Measurements from ENCODE around the gene PAPSS2. TPM values are rescaled to one million over a fixed set of nuclear protein-coding genes. Genes with fewer than 3 reads are reported as not detected.
A peak's percentile ranks its signal among the peaks of the same experiment; 100 is the strongest.

PAPSS2 gene
- total and polyA plus RNA-seq, 8 donors: 1.3 to 17.3 (median 10.8) TPM

- 82 to 96% (median 90%) methylated on average over 7 of the region's 7 CpGs for WGBS, 5 donors
- TF ChIP-seq POLR2AphosphoS5 (IDR thresholded peaks at IDR 0.05): no peak
- no peak for TF ChIP-seq EP300 (IDR thresholded peaks at IDR 0.05)
- TF ChIP-seq CTCF (IDR thresholded peaks at IDR 0.05): no peak
- TF ChIP-seq POLR2A (IDR thresholded peaks at IDR 0.05): no peak
- no peak overlapping the region for H3K4me3 ChIP-seq
These were observed 37.2 kb upstream of the PAPSS2 start for GRCh38 chr10:87622314-87623004.

GRCh38 chr10:87623191-87623590 is 36.5 kb upstream of the PAPSS2 start:
- Histone ChIP-seq H3K4me1 (peaks cover 0 to 10% (median 6%) of the 10 kb centered on the region in 4 donors), H3K4me3 (no peak overlapping the region), H3K36me3 (no peaks in the 10 kb centered on the region), H3K27ac (no peak overlapping the region), H3K9me3 (no peaks in the 10 kb centered on the region), H3K27me3 (no peaks in the 10 kb centered on the region)
- TF ChIP-seq POLR2AphosphoS5 (IDR thresholded peaks at IDR 0.05): no peak
- no peak for TF ChIP-seq CTCF (IDR thresholded peaks at IDR 0.05)
- 33 to 63% (median 40%) methylated on average over 1 of the region's 1 CpG for whole genome bisulfite sequencing, 5 donors
- intact Hi-C loops (cut with DNase I; ENCODE audit: low total_unique reads): no loop called here
- DNase-seq: no peak

More at GRCh38 chr10:87622314-87623004, 37.2 kb upstream of the PAPSS2 start:
- Histone ChIP-seq H3K9me3 (no peaks in the 10 kb centered on the region), H3K4me1 (peaks cover 0 to 11% (median 6%) of the 10 kb centered on the region in 4 donors), H3K27me3 (no peaks in the 10 kb centered on the region), H3K27ac (no peak overlapping the region), H3K36me3 (no peaks in the 10 kb centered on the region)
- peak in 1 of 2 donors; percentile 13 for DNase-seq
- intact Hi-C loops (cut with DNase I; ENCODE audit: low total_unique reads): no loop called here

GRCh38 chr10:87625661-87626060 is 34.0 kb upstream of the PAPSS2 start:
- no peak for TF ChIP-seq CTCF (IDR thresholded peaks at IDR 0.05)
- TF ChIP-seq POLR2A (IDR thresholded peaks at IDR 0.05): no peak
- no peak for TF ChIP-seq POLR2AphosphoS5 (IDR thresholded peaks at IDR 0.05)
- no peak for TF ChIP-seq EP300 (IDR thresholded peaks at IDR 0.05)
- WGBS, 5 donors: 56 to 88% (median 83%) methylated on average over 1 of the region's 1 CpG

GRCh38 chr10:87626422-87626892 is 33.2 kb upstream of the PAPSS2 start:
- intact Hi-C loops (cut with DNase I; ENCODE audit: low total_unique reads): no loop called here
- H3K36me3 ChIP-seq: no peaks in the 10 kb centered on the region
- no peaks in the 10 kb centered on the region for H3K4me1 ChIP-seq
- DNase-seq: no peak
- WGBS, 5 donors: 91 to 100% (median 95%) methylated on average over 1 of the region's 1 CpG
- no peak overlapping the region for H3K4me3 ChIP-seq
- H3K27ac ChIP-seq: no peak overlapping the region
- H3K27me3 ChIP-seq: no peaks in the 10 kb centered on the region
- no peak for TF ChIP-seq POLR2A (IDR thresholded peaks at IDR 0.05)
- no peaks in the 10 kb centered on the region for H3K9me3 ChIP-seq

More at GRCh38 chr10:87625661-87626060, 34.0 kb upstream of the PAPSS2 start:
- no peaks in the 10 kb centered on the region for H3K36me3 ChIP-seq
- intact Hi-C loops (cut with DNase I; ENCODE audit: low total_unique reads): no loop called here
- H3K27ac ChIP-seq: no peak overlapping the region
- no peak for DNase-seq
- no peaks in the 10 kb centered on the region for H3K27me3 ChIP-seq
- H3K4me1 ChIP-seq: no peaks in the 10 kb centered on the region
- no peak overlapping the region for H3K4me3 ChIP-seq
- H3K9me3 ChIP-seq: no peaks in the 10 kb centered on the region

GRCh38 chr10:87630171-87630570 is 29.5 kb upstream of the PAPSS2 start:
- Histone ChIP-seq H3K9me3 (no peaks in the 10 kb centered on the region), H3K27ac (no peak overlapping the region), H3K4me3 (no peak overlapping the region), H3K27me3 (no peaks in the 10 kb centered on the region), H3K36me3 (no peaks in the 10 kb centered on the region), H3K4me1 (no peaks in the 10 kb centered on the region)
- TF ChIP-seq POLR2A (IDR thresholded peaks at IDR 0.05): no peak
- TF ChIP-seq POLR2AphosphoS5 (IDR thresholded peaks at IDR 0.05): no peak
- no peak for TF ChIP-seq CTCF (IDR thresholded peaks at IDR 0.05)
- no peak for TF ChIP-seq EP300 (IDR thresholded peaks at IDR 0.05)
- no peak for DNase-seq
- intact Hi-C loops (cut with DNase I; ENCODE audit: low total_unique reads): no loop called here
- WGBS, 5 donors: 91 to 96% (median 95%) methylated on average over 7 of the region's 7 CpGs
